SU-DHL-6 (cell line): ENCODE results near the gene KCNIP2.

Experiments
- CTCF ChIP-seq: fragments of 200-600 bp; sonication (generic); IDR thresholded peaks from one replicate; pipeline ENCODE4 v1.5.1; 2017; ENCODE audit warnings: antibody characterized with exemption, mild to moderate bottlenecking, low read length, moderate library complexity; ENCODE audit not compliant: insufficient read depth, poor library complexity, severe bottlenecking
- EZH2phosphoT487 ChIP-seq: fragments of 200-600 bp; sonication (generic), shearing (Covaris generic); conservative IDR thresholded peaks from 2 replicates; pipeline ENCODE4 v1.6.1; 2018; ENCODE audit warnings: mild to moderate bottlenecking, antibody characterized with exemption, low read length, moderate library complexity, mixed read lengths

- no peak for TF ChIP-seq CTCF
- TF ChIP-seq EZH2phosphoT487, result no peak
Measured at GRCh38 chr10:101778781-101779543, 64.6 kb downstream of the KCNIP2 start.
